SH-SY5Y (cell line): Measurements from ENCODE around the gene BHLHA9.

Experiments
- GATA2 ChIP-seq: IDR thresholded peaks from 2 replicates; pipeline ENCODE4 v1.6.1; 2011; ENCODE audit warnings: mild to moderate bottlenecking, low read depth, low read length
- GATA3 ChIP-seq: IDR thresholded peaks from 2 replicates; pipeline ENCODE4 v1.6.1; 2011; ENCODE audit warnings: low read depth, mild to moderate bottlenecking, low read length, moderate library complexity

- TF ChIP-seq GATA2 (no peak), GATA3 (no peak)
Observed at GRCh38 chr17:1227365-1227764, 42.9 kb upstream of the BHLHA9 start.
